Stomach (tissue), 9 donors: ENCODE data around the gene PDE4D. TPM values are rescaled to one million over a fixed set of nuclear protein-coding genes. Genes with fewer than 3 reads are reported as not detected.

Experiments used
- DNase-seq, 2 donors: peaks; one replicate each; pipeline versions ENCODE4 v3.0.0 to v3.0.0-alpha.2; 2013 to 2019
- H3K27ac ChIP-seq, 5 donors: fragments of 200-600 bp in 4 of 5; sonication (generic) in 4 of 5; one replicate each; pipeline ENCODE4 v1.5.1; 2013 to 2019; ENCODE audit warnings: mild to moderate bottlenecking in 1 of 5, moderate library complexity in 1 of 5
- H3K27me3 ChIP-seq, 3 donors: fragments of 200-600 bp; sonication (generic); one replicate each; pipeline ENCODE4 v1.5.1; 2017 to 2019; ENCODE audit warnings: mixed run types in 1 of 3
- H3K36me3 ChIP-seq, 4 donors: fragments of 200-600 bp; sonication (generic); 1 replicate in 3 of 4; 2 replicates in 1 of 4; pipeline ENCODE4 v1.5.1; 2016 to 2019
- H3K4me1 ChIP-seq, 4 donors: fragments of 200-600 bp; sonication (generic); one replicate each; pipeline ENCODE4 v1.5.1; 2016 to 2019
- H3K4me3 ChIP-seq, 4 donors: fragments of 200-600 bp; sonication (generic) in 3 of 4; one replicate each; pipeline ENCODE4 v1.5.1; 2016 to 2019; ENCODE audit warnings: mild to moderate bottlenecking in 1 of 4
- H3K9me3 ChIP-seq, 4 donors: fragments of 200-600 bp; sonication (generic); one replicate each; pipeline ENCODE4 v1.5.1; 2016 to 2019
- CTCF ChIP-seq, 7 experiments: fragments of 450-650 bp in 4 of 7; fragments of 200-600 bp in 3 of 7; sonication (generic) in 3 of 7; IDR thresholded peaks; one replicate each; pipeline ENCODE4 v1.5.1; 2016 to 2019; ENCODE audit warnings: antibody characterized with exemption in 7 of 7, control low read depth in 2 of 7, mild to moderate bottlenecking in 1 of 7
- EP300 ChIP-seq: sonication (generic); formaldehyde crosslinking; IDR thresholded peaks from one replicate; pipeline ENCODE4 v1.6.1; 2017; ENCODE audit warnings: antibody characterized with exemption
- POLR2A ChIP-seq, 4 donors: fragments of 450-650 bp; IDR thresholded peaks; one replicate each; pipeline ENCODE4 v1.6.1; 2016; ENCODE audit warnings: antibody characterized with exemption in 4 of 4, control low read depth in 2 of 4, mild to moderate bottlenecking in 1 of 4, moderate library complexity in 1 of 4
- POLR2AphosphoS5 ChIP-seq, 3 donors: sonication (generic); formaldehyde crosslinking; IDR thresholded peaks; one replicate each; pipeline ENCODE4 v1.6.1; 2016; ENCODE audit warnings: antibody characterized with exemption in 3 of 3
- WGBS, 5 donors: extraction: QIAGEN DNeasy Blood & Tissue Kit in 3 of 5; methylation state at CpG; one replicate each; pipeline versions ENCODE4 v1.1.5 to v1.1.7; 2013 to 2018; 5-methylcytosine and 5-hydroxymethylcytosine counted together
- intact Hi-C: fragments of 100-400 bp; cut with DNase I; formaldehyde crosslinking; loops from one replicate; pipeline ENCODE4 v1.15.1; 2023; ENCODE audit warnings: low total_unique reads
- polyA plus RNA-seq, 3 donors: library from polyadenylated mRNA; stranded (reverse); fragments of 200-250 nt; gene quantifications; one replicate each; pipeline ENCODE4 v1.2.3, GENCODE V29; 2013
- total RNA-seq, 5 donors: library from RNA; depleted of rRNA; stranded (reverse); fragments of >200 nt; gene quantifications; one replicate each; pipeline versions ENCODE4 v1.1.0 to v1.2.3, GENCODE V29; 2014 to 2016
- donor health status: healthy with polysubstance abuse.
- donor health status: Bipolar disorder and iron deficiency.
- donor health status: healthy.

PDE4D gene
- total and polyA plus RNA-seq, 8 donors: 3.1 to 147 (median 97.3) TPM

GRCh38 chr5:58924306-58924705, 969.2 kb downstream of the PDE4D start:
- Histone ChIP-seq H3K27ac (peak overlapping the region in 1 of 5 donors; percentile 85), H3K4me1 (peaks cover 22 to 41% (median 26%) of the 10 kb centered on the region in 4 donors), H3K36me3 (no peaks in the 10 kb centered on the region), H3K27me3 (no peaks in the 10 kb centered on the region), H3K4me3 (no peak overlapping the region), H3K9me3 (no peaks in the 10 kb centered on the region)
- no peak for DNase-seq
- TF ChIP-seq POLR2AphosphoS5 (IDR thresholded peaks at IDR 0.05) (no peak), CTCF (IDR thresholded peaks at IDR 0.05) (no peak), EP300 (no peak), POLR2A (IDR thresholded peaks at IDR 0.05) (no peak)
- 56 to 72% (median 60%) methylated on average over 5 of the region's 5 CpGs for WGBS, 5 donors
- intact Hi-C loops: no loop called here

GRCh38 chr5:58923355-58923754, 970.2 kb downstream of the PDE4D start:
- DNase-seq: no peak
- TF ChIP-seq EP300 (no peak), CTCF (IDR thresholded peaks at IDR 0.05) (no peak), POLR2AphosphoS5 (IDR thresholded peaks at IDR 0.05) (no peak), POLR2A (IDR thresholded peaks at IDR 0.05) (no peak)
- Histone ChIP-seq H3K27me3 (no peaks in the 10 kb centered on the region), H3K4me3 (no peak overlapping the region), H3K36me3 (no peaks in the 10 kb centered on the region), H3K9me3 (no peaks in the 10 kb centered on the region), H3K4me1 (peaks cover 22 to 41% (median 26%) of the 10 kb centered on the region in 4 donors), H3K27ac (peak overlapping the region in 4 of 5 donors; percentile 82 to 91 (median 86))
- intact Hi-C loops: no loop called here
- 77 to 89% (median 82%) methylated on average over 2 of the region's 2 CpGs for WGBS, 5 donors

- Histone ChIP-seq H3K4me3 (no peak overlapping the region), H3K9me3 (no peaks in the 10 kb centered on the region), H3K27ac (peak overlapping the region; percentile 65 to 91 (median 85)), H3K36me3 (no peaks in the 10 kb centered on the region), H3K27me3 (no peaks in the 10 kb centered on the region), H3K4me1 (peaks cover 22 to 41% (median 26%) of the 10 kb centered on the region in 4 donors)
- DNase-seq: peak; percentile 38 to 85
- WGBS, 5 donors: 27 to 47% (median 34%) methylated on average over 12 to 15 of the region's 15 CpGs
- intact Hi-C loops: no loop called here
- peak; percentile 25 for TF ChIP-seq EP300
- peak in 1 of 7 experiments; percentile 14 for TF ChIP-seq CTCF (IDR thresholded peaks at IDR 0.05)
- no peak for TF ChIP-seq POLR2A (IDR thresholded peaks at IDR 0.05)
- TF ChIP-seq POLR2AphosphoS5 (IDR thresholded peaks at IDR 0.05): peak; percentile 43 to 92 (median 64)
Observed at GRCh38 chr5:58922461-58923171, 970.9 kb downstream of the PDE4D start.

GRCh38 chr5:58921159-58921558, 972.4 kb downstream of the PDE4D start:
- no peak overlapping the region for H3K4me3 ChIP-seq
- TF ChIP-seq POLR2AphosphoS5 (IDR thresholded peaks at IDR 0.05) (no peak), CTCF (IDR thresholded peaks at IDR 0.05) (no peak), POLR2A (IDR thresholded peaks at IDR 0.05) (no peak), EP300 (no peak)

More at GRCh38 chr5:58921159-58921558, 972.4 kb downstream of the PDE4D start:
- DNase-seq: no peak
- Histone ChIP-seq H3K27me3 (no peaks in the 10 kb centered on the region), H3K9me3 (no peaks in the 10 kb centered on the region), H3K27ac (peak overlapping the region in 1 of 5 donors; percentile 85), H3K36me3 (no peaks in the 10 kb centered on the region), H3K4me1 (peaks cover 9 to 28% (median 19%) of the 10 kb centered on the region in 4 donors)
- WGBS, 5 donors: 43 to 74% (median 66%) methylated on average over 1 of the region's 1 CpG
- intact Hi-C loops: no loop called here
